Thoracic aorta (tissue), 2 donors: ENCODE results near the gene RREB1. TPM values are rescaled to one million over a fixed set of nuclear protein-coding genes. Genes with fewer than 3 reads are reported as not detected.
A peak's percentile ranks its signal among the peaks of the same experiment; 100 is the strongest.
"Not testable (repeated sequence)": the region's sequence is repeated elsewhere in the genome, so short reads cannot be mapped to it uniquely, and the experiment has no call there.

Experiments
- ATAC-seq: fragments of 150-250 bp; one replicate; pipeline ENCODE4 v1.8.0; 2017; ENCODE audit warnings: low read depth; ENCODE audit not compliant: insufficient number of reproducible peaks, low FRiP score
- DNase-seq: peaks from one replicate; pipeline ENCODE4 v3.0.0-alpha.2; 2020; ENCODE audit warnings: low spot score
- H3K27ac ChIP-seq, 2 donors: fragments of 200-600 bp; sonication (generic); 1 replicate in 1 of 2; 2 replicates in 1 of 2; pipeline ENCODE4 v1.5.1; 2016; ENCODE audit warnings: mild to moderate bottlenecking in 2 of 2, moderate library complexity in 2 of 2
- H3K27me3 ChIP-seq: fragments of 200-600 bp; sonication (generic); replicated peaks from 2 replicates; pipeline ENCODE4 v1.6.0; 2016; ENCODE audit warnings: mild to moderate bottlenecking; ENCODE audit not compliant: insufficient read depth
- H3K36me3 ChIP-seq: fragments of 200-600 bp; sonication (generic); one replicate; pipeline ENCODE4 v1.5.1; 2016
- H3K4me1 ChIP-seq, 2 donors: fragments of 200-600 bp; sonication (generic); 1 replicate in 1 of 2; 2 replicates in 1 of 2; pipeline versions ENCODE4 v1.5.1 to v1.6.0; 2016; ENCODE audit warnings: low read depth in 2 of 2, mild to moderate bottlenecking in 1 of 2; ENCODE audit not compliant: control insufficient read depth in 1 of 2
- H3K4me3 ChIP-seq: fragments of 200-600 bp; sonication (generic); 2 replicates; pipeline ENCODE4 v1.5.1; 2016; ENCODE audit warnings: mild to moderate bottlenecking
- H3K9me3 ChIP-seq: fragments of 200-600 bp; sonication (generic); 2 replicates; pipeline ENCODE4 v1.5.1; 2016
- CTCF ChIP-seq: fragments of 200-600 bp; sonication (generic); IDR thresholded peaks from one replicate; pipeline ENCODE4 v1.5.1; 2019; ENCODE audit warnings: antibody characterized with exemption
- total RNA-seq, 2 donors: library from RNA; depleted of rRNA; stranded (reverse); fragments of >200 nt; gene quantifications; one replicate each; pipeline versions ENCODE4 v1.1.0 to v1.2.3, GENCODE V29; 2016

Gene RREB1
- total RNA-seq, 2 donors from 2014 or later: 30.6 to 39.3 TPM

- Histone ChIP-seq H3K27me3 (no peaks in the 10 kb centered on the region), H3K36me3 (no peaks in the 10 kb centered on the region), H3K9me3 (peaks cover under 1% of the 10 kb centered on the region), H3K4me1 (peaks cover 0 to 14% of the 10 kb centered on the region in 2 donors), H3K4me3 (peak overlapping the region; percentile 73), H3K27ac (peak overlapping the region in 1 of 2 donors; percentile 1)
- TF ChIP-seq CTCF: no peak
- ATAC-seq (peak; percentile 64), DNase-seq (peak; percentile 37)
These were observed 153.5 kb downstream of the RREB1 start for GRCh38 chr6:7261032-7261841.

- no peaks in the 10 kb centered on the region for H3K27me3 ChIP-seq
- no peaks in the 10 kb centered on the region for H3K36me3 ChIP-seq
- no peak overlapping the region for H3K27ac ChIP-seq
- peak overlapping the region; percentile 73 for H3K4me3 ChIP-seq
- H3K9me3 ChIP-seq: no peaks in the 10 kb centered on the region
- no peak for ATAC-seq
- H3K4me1 ChIP-seq: peaks cover 0 to 14% of the 10 kb centered on the region in 2 donors
- no peak for TF ChIP-seq CTCF
- DNase-seq: no peak
These were observed 154.2 kb downstream of the RREB1 start for GRCh38 chr6:7261852-7262461.

- no peaks in the 10 kb centered on the region for H3K36me3 ChIP-seq
- no peak for TF ChIP-seq CTCF
- no peaks in the 10 kb centered on the region for H3K27me3 ChIP-seq
- DNase-seq (no peak), ATAC-seq (no peak)
- H3K4me1 ChIP-seq: peaks cover 0 to 14% of the 10 kb centered on the region in 2 donors
- no peaks in the 10 kb centered on the region for H3K9me3 ChIP-seq
- H3K4me3 ChIP-seq: no peak overlapping the region
- no peak overlapping the region for H3K27ac ChIP-seq
These were observed 155.2 kb downstream of the RREB1 start for GRCh38 chr6:7262746-7263518.

- H3K4me1 ChIP-seq: peaks cover 0 to 14% of the 10 kb centered on the region in 2 donors
- H3K27me3 ChIP-seq, H3K27ac ChIP-seq, H3K9me3 ChIP-seq, H3K36me3 ChIP-seq, DNase-seq, H3K4me3 ChIP-seq, ATAC-seq: not testable (repeated sequence)
These were observed 155.7 kb downstream of the RREB1 start for GRCh38 chr6:7263519-7263805.

- no peak for ATAC-seq
- TF ChIP-seq CTCF: no peak
- Histone ChIP-seq H3K27me3 (no peaks in the 10 kb centered on the region), H3K36me3 (no peaks in the 10 kb centered on the region), H3K4me3 (no peak overlapping the region), H3K9me3 (no peaks in the 10 kb centered on the region), H3K27ac (no peak overlapping the region), H3K4me1 (peaks cover 0 to 14% of the 10 kb centered on the region in 2 donors)
- no peak for DNase-seq
These were observed 156.3 kb downstream of the RREB1 start for GRCh38 chr6:7264041-7264440.
